SKM-1 treated with dmso at 0.1 percent for 144 hours (cell line): ENCODE measurements around the gene CHCHD3.

Experiments used
- DNase-seq: peaks from one replicate; lab custom pipeline; 2025; ENCODE audit not compliant: unreplicated experiment; lab: John Stamatoyannopoulos, UW

Gene CHCHD3

DNA sequence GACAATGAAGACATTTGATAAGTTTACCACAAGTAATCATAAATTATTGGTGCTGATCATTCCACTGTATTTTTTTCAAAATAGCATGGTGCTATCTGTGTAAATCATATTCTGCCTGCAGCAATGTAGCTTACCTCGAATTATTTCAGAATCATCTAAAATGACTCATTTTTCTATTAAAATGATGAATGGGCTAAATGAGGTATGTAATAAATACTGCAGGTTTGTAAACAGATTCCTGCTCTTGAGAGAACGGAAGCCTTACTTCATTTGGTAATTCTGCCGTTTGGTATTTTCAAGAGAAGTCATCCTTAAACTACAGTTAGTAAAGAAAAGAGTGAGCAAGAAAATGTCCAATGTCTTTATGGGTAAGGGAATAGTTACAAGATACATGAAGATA lies 115.9 kb downstream of the CHCHD3 start:
- no peak for DNase-seq

DNA sequence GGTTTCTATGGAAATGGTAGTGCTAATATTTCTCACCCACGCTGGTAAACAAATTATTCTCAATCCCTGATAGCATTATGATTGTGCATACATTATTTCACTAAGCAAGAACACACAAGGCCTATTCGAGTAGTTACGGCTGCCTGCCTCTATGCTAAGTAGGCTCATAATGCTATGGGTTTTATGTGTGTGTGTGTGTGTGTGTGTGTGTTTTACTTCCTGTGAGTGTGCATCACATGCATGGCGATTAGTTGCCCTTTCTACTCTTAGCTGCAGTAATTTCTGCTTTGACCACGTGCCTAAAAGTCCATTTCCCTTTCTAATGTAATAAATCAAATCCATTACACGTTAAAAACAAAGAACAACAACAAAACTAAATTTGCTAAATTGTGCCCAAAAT lies 117.0 kb downstream of the CHCHD3 start:
- no peak for DNase-seq

DNA sequence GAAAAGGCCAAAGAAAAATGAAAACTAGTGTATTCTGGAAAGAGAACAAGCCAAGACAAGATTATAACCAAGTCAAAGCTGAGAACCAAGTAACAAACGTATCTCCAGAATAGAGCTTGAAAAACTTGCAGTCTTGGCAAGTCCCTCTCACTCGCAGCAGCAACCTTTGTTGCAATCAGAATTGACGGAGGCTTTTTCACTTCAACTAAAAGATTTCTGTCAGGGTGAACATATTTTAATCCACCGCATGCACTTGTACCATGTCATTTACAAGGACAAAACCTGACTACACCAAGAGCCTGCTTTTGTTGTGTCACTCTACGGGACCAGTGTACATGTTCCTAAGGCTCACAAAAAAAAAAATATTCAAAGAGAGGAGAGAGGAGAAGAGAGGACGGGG lies 122.0 kb downstream of the CHCHD3 start:
- no peak for DNase-seq

- no peak for DNase-seq
Measured at GRCh38 chr7:132956556-132956955, 125.3 kb downstream of the CHCHD3 start.

- DNase-seq: no peak
Measured at GRCh38 chr7:132953468-132953867, 128.4 kb downstream of the CHCHD3 start.

DNA sequence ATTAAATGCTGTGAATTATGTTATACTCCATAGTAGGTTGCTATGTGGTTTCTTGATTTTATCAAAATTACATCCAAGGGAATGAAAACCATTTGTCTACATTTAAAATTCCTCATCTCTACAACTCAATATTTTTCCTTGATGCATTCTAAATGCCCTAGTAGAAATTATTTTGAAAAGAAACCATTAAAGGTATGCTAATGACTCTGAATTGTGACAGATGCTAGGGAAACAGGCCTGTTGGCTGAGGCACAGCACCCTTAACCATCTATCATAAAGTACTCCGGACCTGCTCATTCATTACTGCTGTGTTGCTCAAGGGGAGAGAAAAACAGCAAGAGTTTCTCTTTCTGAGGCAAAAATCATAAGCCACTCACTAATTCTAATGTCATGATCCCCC lies 131.2 kb downstream of the CHCHD3 start:
- no peak for DNase-seq

GRCh38 chr7:132947011-132947410 lies 134.9 kb downstream of the CHCHD3 start:
- no peak for DNase-seq

DNA sequence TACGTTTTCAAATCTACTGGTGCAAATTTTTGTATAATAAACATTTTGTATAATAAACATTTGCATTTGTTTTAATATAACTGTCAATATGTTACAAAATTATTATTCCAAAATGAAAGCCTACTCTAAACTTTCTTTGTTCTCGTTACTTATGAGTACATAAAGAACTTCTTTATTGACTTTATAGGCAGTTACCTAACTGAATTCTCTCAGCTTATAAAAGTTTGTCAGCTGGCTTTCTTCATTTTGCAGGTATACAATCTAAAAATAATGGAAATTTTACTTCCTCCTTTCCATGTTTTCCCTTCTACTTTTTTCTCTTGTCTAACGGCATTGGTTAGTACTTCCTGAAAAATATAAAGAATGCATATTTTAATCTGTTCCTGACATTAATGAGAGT lies 137.1 kb downstream of the CHCHD3 start:
- no peak for DNase-seq

GRCh38 chr7:132943645-132944044 lies 138.2 kb downstream of the CHCHD3 start:
- DNase-seq: no peak

- no peak for DNase-seq
Measured at GRCh38 chr7:132942701-132943100, 139.2 kb downstream of the CHCHD3 start.

DNA sequence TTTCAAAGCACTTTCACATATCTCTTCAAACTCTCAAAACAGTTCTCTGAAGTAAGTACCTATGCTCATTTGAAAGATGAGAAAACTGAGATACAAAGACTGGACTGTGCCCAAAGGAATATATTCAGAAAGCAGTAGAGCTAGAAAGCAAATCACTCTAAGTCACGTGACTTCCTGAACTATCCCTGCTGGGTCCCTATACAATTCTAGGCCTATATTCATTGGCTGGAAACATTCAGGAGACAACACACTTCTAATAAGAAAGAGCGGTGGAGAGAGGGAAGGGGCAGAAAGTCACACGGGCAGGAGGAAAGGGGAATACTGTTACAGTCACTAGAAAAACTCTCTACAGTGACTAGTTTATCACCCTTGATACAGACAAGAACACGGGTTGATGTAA lies 140.0 kb downstream of the CHCHD3 start:
- no peak for DNase-seq

- no peak for DNase-seq
Measured at GRCh38 chr7:132941428-132941827, 140.5 kb downstream of the CHCHD3 start.

- no peak for DNase-seq
Measured at GRCh38 chr7:132940084-132940483, 141.8 kb downstream of the CHCHD3 start.

DNA sequence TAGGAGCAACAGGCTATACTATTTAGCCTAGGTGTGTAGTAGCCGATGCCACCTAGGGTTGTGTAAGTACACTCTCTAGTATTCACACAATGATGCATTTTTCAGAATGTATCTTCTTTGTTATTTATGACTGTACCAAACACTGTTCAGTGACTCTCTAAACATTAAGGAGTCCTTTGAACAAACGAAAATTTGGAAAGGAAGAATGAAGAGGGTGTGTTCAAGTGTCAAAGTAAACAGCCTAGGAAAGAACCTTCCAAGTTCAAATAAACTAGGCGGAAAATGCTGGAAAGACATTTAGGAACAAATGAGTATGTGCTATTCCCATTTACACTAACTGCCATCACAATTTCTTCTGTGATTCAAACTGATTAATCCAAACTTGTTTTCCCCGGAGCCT lies 142.4 kb downstream of the CHCHD3 start:
- DNase-seq: no peak

DNA sequence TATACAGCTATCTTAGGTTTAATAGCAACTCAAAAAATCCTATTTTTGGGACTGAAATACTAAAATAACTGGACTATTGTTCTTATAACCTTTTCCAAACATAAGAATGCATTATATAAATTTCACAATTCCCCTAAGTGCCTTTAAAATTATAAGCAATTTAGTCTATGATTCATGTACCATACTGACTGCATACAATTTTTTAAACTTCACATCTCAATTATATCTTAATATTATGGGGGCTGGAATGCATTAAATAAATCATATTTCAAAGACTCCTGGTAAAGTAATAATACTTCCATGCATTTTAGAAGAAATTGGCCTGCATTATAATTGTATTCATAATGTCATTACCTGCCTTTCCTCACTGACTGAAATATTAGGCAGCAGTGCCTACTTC lies 144.6 kb downstream of the CHCHD3 start:
- DNase-seq: no peak

- no peak for DNase-seq
Measured at GRCh38 chr7:132935608-132936007, 146.3 kb downstream of the CHCHD3 start.

DNA sequence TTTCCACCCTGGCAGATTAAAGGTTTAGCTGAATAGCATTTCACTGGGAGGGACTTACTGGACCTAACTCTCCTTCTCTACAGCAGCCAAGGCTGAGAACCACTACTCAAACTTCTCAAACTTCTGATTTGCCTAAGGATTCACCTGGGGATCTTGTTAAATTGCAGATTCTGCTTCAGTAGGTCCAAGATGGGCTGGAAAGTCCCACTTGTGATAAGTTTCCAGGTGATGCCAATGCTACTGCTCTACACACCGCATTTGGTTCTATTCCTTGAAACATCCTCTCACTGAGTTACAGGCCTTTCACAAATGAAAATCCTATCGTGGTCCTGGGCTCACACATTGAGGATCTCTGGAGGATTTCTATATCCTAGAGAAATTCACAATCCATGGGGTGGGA lies 147.9 kb downstream of the CHCHD3 start:
- DNase-seq: no peak

- no peak for DNase-seq
Measured at GRCh38 chr7:132933072-132933458, 148.8 kb downstream of the CHCHD3 start.

DNA sequence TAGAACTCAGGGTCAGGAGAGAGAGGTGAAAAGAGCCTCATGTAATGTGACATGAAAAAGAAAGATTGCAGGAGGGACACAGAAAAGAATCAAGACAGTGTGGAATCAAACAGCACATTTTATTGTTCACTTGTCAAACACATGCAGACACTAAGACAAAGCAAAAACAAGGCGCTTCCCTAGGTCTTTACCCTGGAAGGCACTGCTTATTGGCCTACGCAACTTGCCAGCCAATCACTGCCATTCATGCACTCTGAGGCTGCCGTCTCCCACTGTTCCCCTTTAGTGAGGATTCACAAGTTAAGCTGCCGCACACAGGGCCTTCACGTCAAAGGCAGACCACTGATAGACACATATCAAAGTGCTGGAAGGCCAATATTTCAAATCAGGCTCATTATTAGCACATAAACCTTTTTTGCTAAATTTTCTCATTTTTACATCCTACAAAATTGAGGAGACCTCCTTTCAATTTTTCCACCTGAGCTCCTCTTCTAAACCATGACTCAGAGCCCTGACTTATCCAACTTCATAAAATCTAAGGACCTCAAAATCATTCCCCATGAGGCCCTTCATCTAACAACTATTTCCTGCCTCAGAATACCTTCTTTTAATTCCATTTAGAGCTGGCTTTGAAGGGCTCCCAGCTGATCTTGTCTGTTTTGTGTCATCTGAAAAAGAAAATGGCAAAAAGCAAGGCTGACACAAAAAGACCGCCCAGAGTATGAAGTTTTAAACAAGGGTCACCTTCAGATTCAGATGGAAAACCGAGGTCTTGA lies 149.4 kb downstream of the CHCHD3 start:
- DNase-seq: no peak

DNA sequence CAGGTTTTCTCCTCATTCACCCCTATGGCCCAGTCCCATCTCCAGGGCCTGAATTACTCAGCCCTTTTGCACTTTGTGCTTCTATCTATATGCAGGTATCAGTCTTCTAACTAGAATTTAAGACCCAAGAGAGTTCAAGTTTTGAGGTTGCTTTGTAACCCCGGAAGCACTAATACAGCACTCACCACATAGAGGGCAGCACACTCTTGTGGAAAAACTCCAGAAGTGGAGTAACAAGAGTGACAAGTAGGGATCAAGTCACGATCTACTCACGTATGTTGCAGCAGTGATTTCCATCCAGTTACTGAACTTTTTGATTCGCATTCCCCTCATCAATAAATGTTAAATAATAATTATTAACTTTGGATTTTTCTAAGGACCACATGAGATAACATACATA lies 151.0 kb downstream of the CHCHD3 start:
- no peak for DNase-seq

DNA sequence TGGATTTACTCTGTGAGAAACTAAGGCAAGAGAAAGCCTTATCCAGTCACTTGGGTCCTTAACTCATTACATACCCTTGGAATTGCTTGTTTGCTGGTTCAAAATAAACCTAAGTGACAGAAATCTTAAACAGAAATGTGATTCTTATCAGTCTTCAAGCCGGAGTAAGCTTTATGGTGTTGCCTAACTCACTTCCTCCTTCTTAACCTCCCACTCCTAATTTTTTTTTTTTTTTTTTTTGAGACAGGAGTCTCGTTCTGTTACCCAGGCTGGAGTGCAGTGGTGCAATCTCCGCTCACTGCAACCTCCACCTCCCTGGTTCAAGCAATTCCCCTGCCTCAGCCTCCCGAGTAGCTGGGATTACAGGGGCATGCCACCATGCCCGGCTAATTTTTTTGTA lies 151.9 kb downstream of the CHCHD3 start:
- DNase-seq: peak; percentile 45

GRCh38 chr7:132919771-132920170 lies 162.1 kb downstream of the CHCHD3 start:
- DNase-seq: no peak

DNA sequence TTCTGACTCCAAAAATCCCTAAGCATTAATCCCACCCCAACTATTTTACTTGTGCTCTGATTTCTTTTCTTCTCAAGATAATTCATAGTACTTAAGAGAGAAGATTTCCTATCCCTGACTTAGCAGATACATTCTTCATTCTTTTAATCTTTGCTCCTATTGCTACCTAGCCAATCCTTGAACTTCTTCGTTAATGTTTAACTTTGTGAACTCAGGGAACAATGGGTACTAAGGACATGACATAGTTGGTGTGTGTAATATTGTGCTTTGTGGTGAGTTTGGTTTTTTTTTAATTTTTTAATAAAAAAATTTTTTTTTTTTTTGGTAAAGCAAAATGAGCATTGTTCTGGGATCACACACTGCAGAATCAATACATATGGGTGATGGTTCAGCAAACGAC lies 166.2 kb downstream of the CHCHD3 start:
- DNase-seq: no peak
